IMR-90 (cell line): ENCODE measurements around the gene CUBN. TPM values are rescaled to one million over a fixed set of nuclear protein-coding genes. Genes with fewer than 3 reads are reported as not detected.

Experiments used
- ATAC-seq: fragments of 200-7000 bp; cut with Tn5 transposase; 2 replicates; pipeline ENCODE4 v1.9.1; 2020; ENCODE audit warnings: low read depth, mild to moderate bottlenecking, moderate library complexity
- BruUV-seq: library from RNA; stranded (reverse); fragments of 400-500 nt; replicated peaks from 2 replicates; lab custom pipeline; 2021; lab: Mats Ljungman, UMichigan
- CTCF ChIA-PET: fragments of 300-600 bp; formaldehyde crosslinking; extraction: SDS; loops from one replicate; lab custom pipeline; 2021; ENCODE audit warnings: antibody characterized with exemption; lab: Yijun Ruan, JAX
- POLR2A ChIA-PET: fragments of 300-600 bp; sonication (Branson Sonifier 250); formaldehyde crosslinking; loops from one replicate; lab custom pipeline; 2022; ENCODE audit warnings: antibody characterized with exemption; ENCODE audit not compliant: unreplicated experiment; lab: Charles Lee
- DNase-seq: peaks from one replicate; pipeline ENCODE4 v3.0.0; 2013
- H2AFZ ChIP-seq: replicated peaks from 2 replicates; pipeline ENCODE3; 2013; ENCODE audit warnings: low read length, mild to moderate bottlenecking; ENCODE audit not compliant: poor library complexity
- H2AK5ac ChIP-seq: 2 replicates; pipeline ENCODE4 v1.6.1; 2013; ENCODE audit warnings: low read depth, low read length, inconsistent platforms
- H2AK9ac ChIP-seq: replicated peaks from 2 replicates; pipeline ENCODE3; 2013; ENCODE audit warnings: mild to moderate bottlenecking, low read depth, low read length, moderate library complexity; ENCODE audit not compliant: poor library complexity
- H2BK120ac ChIP-seq: 2 replicates; pipeline ENCODE4 v1.6.1; 2013; ENCODE audit warnings: low read depth, low read length, inconsistent platforms
- H2BK15ac ChIP-seq: 3 replicates; pipeline ENCODE4 v1.6.1; 2013; ENCODE audit warnings: low read depth, low read length, inconsistent platforms
- H2BK20ac ChIP-seq: 2 replicates; pipeline ENCODE4 v1.6.1; 2013; ENCODE audit warnings: low read depth, mild to moderate bottlenecking, inconsistent platforms, low read length, moderate library complexity
- H2BK5ac ChIP-seq: 2 replicates; pipeline ENCODE4 v1.6.1; 2013; ENCODE audit warnings: mild to moderate bottlenecking, low read depth, low read length, inconsistent platforms; ENCODE audit not compliant: poor library complexity, severe bottlenecking
- H3K14ac ChIP-seq: replicated peaks from 2 replicates; pipeline ENCODE4 v1.6.1; 2013; ENCODE audit warnings: low read depth, low read length, inconsistent platforms
- H3K18ac ChIP-seq: 2 replicates; pipeline ENCODE4 v1.6.1; 2013; ENCODE audit warnings: low read depth, low read length, control low read depth
- H3K23ac ChIP-seq: 2 replicates; pipeline ENCODE4 v1.6.1; 2013; ENCODE audit warnings: low read depth, low read length, inconsistent platforms
- H3K27ac ChIP-seq: 2 replicates; pipeline ENCODE4 v1.5.1; 2013; ENCODE audit warnings: mild to moderate bottlenecking, control low read depth, low read length; ENCODE audit not compliant: insufficient read depth
- H3K27me3 ChIP-seq: 2 replicates; pipeline ENCODE4 v1.6.1; 2013; ENCODE audit warnings: low read length; ENCODE audit not compliant: control insufficient read depth, insufficient read depth
- H3K36me3 ChIP-seq: 2 replicates; pipeline ENCODE4 v1.6.1; 2013; ENCODE audit warnings: low read length, mixed read lengths; ENCODE audit not compliant: control insufficient read depth, insufficient read depth
- H3K4ac ChIP-seq: 2 replicates; pipeline ENCODE4 v1.6.1; 2013; ENCODE audit warnings: low read depth, low read length, inconsistent platforms
- H3K4me1 ChIP-seq: 2 replicates; pipeline ENCODE4 v1.6.1; 2013; ENCODE audit warnings: low read length, mixed read lengths; ENCODE audit not compliant: control insufficient read depth, insufficient read depth
- H3K4me2 ChIP-seq: 2 replicates; pipeline ENCODE4 v1.6.1; 2013; ENCODE audit warnings: low read depth, mild to moderate bottlenecking, control low read depth, low read length, moderate library complexity
- H3K4me3 ChIP-seq: 2 replicates; pipeline ENCODE4 v1.5.1; 2013; ENCODE audit warnings: low read depth, mild to moderate bottlenecking, control low read depth, low read length, moderate library complexity; ENCODE audit not compliant: insufficient read depth
- H3K56ac ChIP-seq: 2 replicates; pipeline ENCODE4 v1.6.1; 2013; ENCODE audit warnings: low read length, inconsistent platforms; ENCODE audit not compliant: insufficient read depth; ENCODE audit errors: extremely low read depth
- H3K79me1 ChIP-seq, 2 experiments: 2 replicates each; pipeline ENCODE4 v1.6.1; 2013; ENCODE audit warnings: low read length in 2 of 2, inconsistent platforms in 1 of 2, low read depth in 1 of 2
- H3K9ac ChIP-seq: 2 replicates; pipeline ENCODE4 v1.6.1; 2013; ENCODE audit warnings: low read depth, low read length, control low read depth
- H3K9me1 ChIP-seq: 2 replicates; pipeline ENCODE4 v1.6.1; 2013; ENCODE audit warnings: low read length, inconsistent platforms; ENCODE audit not compliant: insufficient read depth
- H3K9me3 ChIP-seq: 2 replicates; pipeline ENCODE4 v1.6.1; 2013; ENCODE audit warnings: low read length; ENCODE audit not compliant: control insufficient read depth, insufficient read depth
- H4K20me1 ChIP-seq: 2 replicates; pipeline ENCODE4 v1.6.1; 2013; ENCODE audit warnings: low read length, inconsistent platforms; ENCODE audit not compliant: insufficient read depth
- H4K5ac ChIP-seq: 2 replicates; pipeline ENCODE4 v1.6.1; 2013; ENCODE audit warnings: mild to moderate bottlenecking, low read depth, low read length, control low read depth
- H4K8ac ChIP-seq, 2 experiments: 2 replicates each; pipeline ENCODE4 v1.6.1; 2013; ENCODE audit warnings: low read depth in 2 of 2, low read length in 2 of 2, control low read depth in 1 of 2, inconsistent platforms in 1 of 2
- H4K91ac ChIP-seq: 2 replicates; pipeline ENCODE4 v1.6.1; 2013; ENCODE audit warnings: low read depth, low read length, inconsistent platforms; ENCODE audit not compliant: insufficient read depth
- BHLHE40 ChIP-seq: fragments of 150-350 bp; IDR thresholded peaks from 2 replicates; pipeline ENCODE4 v1.6.1; 2016; ENCODE audit warnings: mild to moderate bottlenecking, low read depth, low read length
- CEBPB ChIP-seq: IDR thresholded peaks from 2 replicates; pipeline ENCODE4 v1.6.1; 2012; ENCODE audit warnings: low read depth, low read length, improper control_type of control experiment
- CHD1 ChIP-seq: IDR thresholded peaks from 2 replicates; pipeline ENCODE4 v1.6.1; 2012; ENCODE audit warnings: low read depth, low read length, improper control_type of control experiment
- CTCF ChIP-seq: conservative IDR thresholded peaks from 2 replicates; pipeline ENCODE4 v1.5.1; 2012; ENCODE audit warnings: mild to moderate bottlenecking, low read depth, low read length, improper control_type of control experiment
- ELK1 ChIP-seq: fragments of 150-350 bp; IDR thresholded peaks from 2 replicates; pipeline ENCODE4 v1.6.1; 2016; ENCODE audit warnings: low read depth, mild to moderate bottlenecking, low read length, moderate library complexity, borderline replicate concordance
- FOS ChIP-seq: fragments of 150-350 bp; IDR thresholded peaks from 2 replicates; pipeline ENCODE4 v1.6.1; 2016; ENCODE audit warnings: low read depth, low read length
- MAFK ChIP-seq: IDR thresholded peaks from 2 replicates; pipeline ENCODE4 v1.6.1; 2012; ENCODE audit warnings: low read depth, low read length, improper control_type of control experiment
- MXI1 ChIP-seq: IDR thresholded peaks from 2 replicates; pipeline ENCODE4 v1.6.1; 2012; ENCODE audit warnings: low read depth, mild to moderate bottlenecking, low read length, moderate library complexity, borderline replicate concordance
- NFE2L2 ChIP-seq: fragments of 150-350 bp; IDR thresholded peaks from 2 replicates; pipeline ENCODE4 v1.6.1; 2016; ENCODE audit warnings: low read depth, mild to moderate bottlenecking, low read length
- RAD21 ChIP-seq: IDR thresholded peaks from 2 replicates; pipeline ENCODE4 v1.6.1; 2012; ENCODE audit warnings: low read length, improper control_type of control experiment
- RFX5 ChIP-seq: IDR thresholded peaks from 2 replicates; pipeline ENCODE4 v1.8.0; 2012; ENCODE audit warnings: low read depth, mild to moderate bottlenecking, low read length, moderate library complexity
- SMC3 ChIP-seq: fragments of 150-350 bp; IDR thresholded peaks from 2 replicates; pipeline ENCODE4 v1.6.1; 2016; ENCODE audit warnings: low read depth, mild to moderate bottlenecking, antibody characterized with exemption, low read length, moderate library complexity
- WGBS, 2 experiments: methylation state at CpG; one replicate each; pipeline versions ENCODE4 v1.1.5 to v1.1.7; 2013; ENCODE audit warnings: missing lambda C conversion rate in 2 of 2; ENCODE audit not compliant: insufficient read length in 1 of 2; ENCODE audit errors: extremely low coverage in 2 of 2; 5-methylcytosine and 5-hydroxymethylcytosine counted together
- dilution Hi-C: fragments of 300-500 bp; cut with HindIII; formaldehyde crosslinking; loops from one replicate; pipeline ENCODE4 v1.14.3; 2018; ENCODE audit warnings: low sequenced_read_pairs; ENCODE audit not compliant: unreplicated experiment
- in situ Hi-C: fragments of 300-500 bp; cut with MboI; formaldehyde crosslinking; loops from 3 replicates; pipeline ENCODE4 v1.14.3; 2019; ENCODE audit warnings: low sequenced_read_pairs, inconsistent platforms, mixed read lengths
- intact Hi-C: fragments of 100-400 bp; cut with micrococcal nuclease; formaldehyde crosslinking; loops from 2 replicates; pipeline ENCODE4 v1.10.0; 2022
- polyA plus RNA-seq, 3 experiments: library from polyadenylated mRNA; depleted of rRNA; stranded (reverse); fragments of >200 nt; gene quantifications; 2 replicates each; pipeline ENCODE4 v1.2.3, GENCODE V29; 2012; ENCODE audit warnings: low replicate concordance in 1 of 3
- total RNA-seq: library from RNA; depleted of rRNA; stranded (reverse); fragments of >200 nt; gene quantifications from 2 replicates; pipeline ENCODE4 v1.2.3, GENCODE V29; 2012

Gene CUBN
- total and polyA plus RNA-seq, 2 of the 4 experiments (the other 2 are of a cell fraction): 0.19 to 0.54 TPM

GRCh38 chr10:16999665-17000451, 129.8 kb downstream of the CUBN start (continued):
- TF ChIP-seq SMC3: no peak
- TF ChIP-seq MAFK: no peak

GRCh38 chr10:16996530-16996964, 133.1 kb downstream of the CUBN start:
- peak overlapping the region; percentile 48 for H2AFZ ChIP-seq
- no peak overlapping the region for H3K4me3 ChIP-seq
- peak overlapping the region; percentile 95 for H3K4ac ChIP-seq
- no peak for TF ChIP-seq CEBPB
- TF ChIP-seq RAD21: no peak
- TF ChIP-seq CTCF: no peak
- 0 out of 2 replicates have a peak, but pooled peaks have one; percentile 6 for TF ChIP-seq FOS
- no peak for TF ChIP-seq MXI1
- TF ChIP-seq CHD1: no peak
- TF ChIP-seq MAFK: no peak
- no peak for TF ChIP-seq ELK1
- no peak for TF ChIP-seq NFE2L2
- no peak for TF ChIP-seq RFX5
- TF ChIP-seq BHLHE40: no peak

More at GRCh38 chr10:16996530-16996964, 133.1 kb downstream of the CUBN start:
- DNase-seq (peak; percentile 36), ATAC-seq (peak; percentile 37)
- Histone ChIP-seq H2AK9ac (no peak overlapping the region), H4K20me1 (no peaks in the 10 kb centered on the region), H3K79me1 (no peaks in the 10 kb centered on the region; a peak in 1 of 4 replicates), H4K5ac (peak overlapping the region; percentile 64; the same call in 1 of the 2 replicates), H3K4me1 (peaks cover 15% of the 10 kb centered on the region), H2BK15ac (peak overlapping the region; percentile 20; the same call in 2 of the 3 replicates), H3K14ac (peak overlapping the region; percentile 80; the same call in 1 of the 2 replicates), H3K9me1 (peaks cover 15% of the 10 kb centered on the region), H4K8ac (peak overlapping the region; percentile 53 to 85; a peak in 3 of 4 replicates), H2BK120ac (peak overlapping the region; percentile 95), H3K23ac (peak overlapping the region; percentile 10; the same call in 1 of the 2 replicates), H2BK20ac (peak overlapping the region; percentile 66), H3K9me3 (no peaks in the 10 kb centered on the region), H2AK5ac (no peak overlapping the region), H3K56ac (0 out of 2 replicates have a peak overlapping the region, but pooled peaks have one; percentile 24), H3K27me3 (no peaks in the 10 kb centered on the region), H4K91ac (peak overlapping the region; percentile 76; the same call in 1 of the 2 replicates), H3K18ac (peak overlapping the region; percentile 78), H3K9ac (peak overlapping the region; percentile 35), H3K36me3 (no peaks in the 10 kb centered on the region), H3K27ac (peak overlapping the region; percentile 73), H3K4me2 (peak overlapping the region; percentile 87), H2BK5ac (peak overlapping the region; percentile 78)
- WGBS, 2 experiments: no CpG with 5 or more reads among the region's 6 CpGs
- no TSS peak for BruUV-seq
- in situ Hi-C loops (no loop called here), intact Hi-C loops (no loop called here), dilution Hi-C loops (no loop called here)
- ChIA-PET CTCF (interaction anchor here (0.6 to 1.4 kb wide), 4 partner anchors 21 to 67 kb away, joined by 3 to 7 read pairs (median 4); no protein-coding TSS in a partner anchor), POLR2A (interaction anchor here (0.5 to 2.0 kb wide), 3 partner anchors 10 to 232 kb away, joined by 3 to 7 read pairs (median 3); no protein-coding TSS in a partner anchor)
